Hepatocyte (in vitro differentiated cells): ENCODE measurements around the gene TMEM45A. TPM values are rescaled to one million over a fixed set of nuclear protein-coding genes. Genes with fewer than 3 reads are reported as not detected.

Experiments used
- DNase-seq: peaks from one replicate; pipeline ENCODE4 v3.0.0-alpha.2; 2016; ENCODE audit warnings: low spot score
- H2AFZ ChIP-seq: fragments of 200-600 bp; sonication (generic); 2 replicates; pipeline ENCODE4 v1.6.0; 2016; ENCODE audit warnings: antibody characterized with exemption, mild to moderate bottlenecking
- H3K27ac ChIP-seq: fragments of 200-600 bp; sonication (generic); 2 replicates; pipeline ENCODE4 v1.5.1; 2016; ENCODE audit warnings: mild to moderate bottlenecking
- H3K27me3 ChIP-seq: fragments of 200-600 bp; sonication (generic); 2 replicates; pipeline ENCODE4 v1.6.1; 2016
- H3K36me3 ChIP-seq: fragments of 200-600 bp; sonication (generic); replicated peaks from 2 replicates; pipeline ENCODE4 v1.5.1; 2016; ENCODE audit warnings: low read depth; ENCODE audit not compliant: insufficient read depth
- H3K4me1 ChIP-seq: fragments of 200-600 bp; sonication (generic); 2 replicates; pipeline ENCODE4 v1.5.1; 2016; ENCODE audit warnings: mild to moderate bottlenecking, moderate library complexity; ENCODE audit not compliant: insufficient read depth
- H3K4me2 ChIP-seq: fragments of 200-600 bp; sonication (generic); 2 replicates; pipeline ENCODE4 v1.6.0; 2016
- H3K4me3 ChIP-seq: fragments of 200-600 bp; sonication (generic); 2 replicates; pipeline ENCODE4 v1.5.1; 2016; ENCODE audit warnings: mild to moderate bottlenecking
- H3K79me2 ChIP-seq: fragments of 200-600 bp; sonication (generic); 2 replicates; pipeline ENCODE4 v1.6.0; 2017; ENCODE audit warnings: mild to moderate bottlenecking
- H3K9me2 ChIP-seq: fragments of 200-600 bp; sonication (generic); replicated peaks from 2 replicates; pipeline ENCODE4 v1.6.0; 2017; ENCODE audit warnings: mild to moderate bottlenecking; ENCODE audit not compliant: insufficient read depth
- H3K9me3 ChIP-seq: fragments of 200-600 bp; sonication (generic); 2 replicates; pipeline ENCODE4 v1.5.1; 2016; ENCODE audit warnings: low read depth, mild to moderate bottlenecking
- H4K20me1 ChIP-seq: fragments of 200-600 bp; sonication (generic); 2 replicates; pipeline ENCODE4 v1.6.0; 2016; ENCODE audit warnings: mild to moderate bottlenecking; ENCODE audit not compliant: insufficient read depth, poor library complexity, severe bottlenecking
- EZH2 ChIP-seq: fragments of 200-600 bp; sonication (generic); IDR thresholded peaks from 2 replicates; pipeline ENCODE4 v1.6.1; 2016; ENCODE audit warnings: antibody characterized with exemption, mild to moderate bottlenecking, borderline replicate concordance
- EZH2phosphoT487 ChIP-seq: fragments of 200-600 bp; sonication (generic); IDR thresholded peaks from one replicate; pipeline ENCODE4 v1.6.1; 2018; ENCODE audit warnings: antibody characterized with exemption, mild to moderate bottlenecking, low read depth, moderate library complexity; ENCODE audit not compliant: unreplicated experiment, severe bottlenecking
- WGBS: methylation state at CpG from one replicate; pipeline ENCODE4 v1.1.6; 2016; ENCODE audit warnings: low lambda C conversion rate; ENCODE audit errors: missing lambda C conversion rate; 5-methylcytosine and 5-hydroxymethylcytosine counted together
- polyA plus RNA-seq: library from polyadenylated mRNA; unstranded; fragments of >200 nt; fragmentation: Nextera tagmentation; extraction: Ambion mirVana; gene quantifications from 2 replicates; pipeline ENCODE4 v1.2.1, GENCODE V29; 2016
- total RNA-seq: library from RNA; depleted of rRNA; stranded (reverse); fragments of >200 nt; gene quantifications from 2 replicates; pipeline ENCODE4 v1.2.3, GENCODE V29; 2014
- TF ChIP-seq, protein P1 (sequence below): fragments of 200-600 bp; sonication (generic); IDR thresholded peaks from 2 replicates; pipeline ENCODE4 v1.5.1; 2016; ENCODE audit warnings: antibody characterized with exemption, mild to moderate bottlenecking; ENCODE audit not compliant: poor library complexity

TMEM45A gene
- total and polyA plus RNA-seq, 2 experiments from 2014 or later: 82.6 to 88.0 TPM

- no peaks in the 10 kb centered on the region for H3K9me2 ChIP-seq
- no peak for TF ChIP-seq EZH2
- TF ChIP-seq, protein P1, sequence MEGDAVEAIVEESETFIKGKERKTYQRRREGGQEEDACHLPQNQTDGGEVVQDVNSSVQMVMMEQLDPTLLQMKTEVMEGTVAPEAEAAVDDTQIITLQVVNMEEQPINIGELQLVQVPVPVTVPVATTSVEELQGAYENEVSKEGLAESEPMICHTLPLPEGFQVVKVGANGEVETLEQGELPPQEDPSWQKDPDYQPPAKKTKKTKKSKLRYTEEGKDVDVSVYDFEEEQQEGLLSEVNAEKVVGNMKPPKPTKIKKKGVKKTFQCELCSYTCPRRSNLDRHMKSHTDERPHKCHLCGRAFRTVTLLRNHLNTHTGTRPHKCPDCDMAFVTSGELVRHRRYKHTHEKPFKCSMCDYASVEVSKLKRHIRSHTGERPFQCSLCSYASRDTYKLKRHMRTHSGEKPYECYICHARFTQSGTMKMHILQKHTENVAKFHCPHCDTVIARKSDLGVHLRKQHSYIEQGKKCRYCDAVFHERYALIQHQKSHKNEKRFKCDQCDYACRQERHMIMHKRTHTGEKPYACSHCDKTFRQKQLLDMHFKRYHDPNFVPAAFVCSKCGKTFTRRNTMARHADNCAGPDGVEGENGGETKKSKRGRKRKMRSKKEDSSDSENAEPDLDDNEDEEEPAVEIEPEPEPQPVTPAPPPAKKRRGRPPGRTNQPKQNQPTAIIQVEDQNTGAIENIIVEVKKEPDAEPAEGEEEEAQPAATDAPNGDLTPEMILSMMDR: no peak
- no peak overlapping the region for H3K4me3 ChIP-seq
- H3K9me3 ChIP-seq: no peaks in the 10 kb centered on the region
- DNase-seq: no peak
- no peak overlapping the region for H3K4me2 ChIP-seq
- H2AFZ ChIP-seq: no peak overlapping the region
- no peaks in the 10 kb centered on the region for H3K27me3 ChIP-seq
- H3K4me1 ChIP-seq: peaks cover 15% of the 10 kb centered on the region
- H3K36me3 ChIP-seq: no peaks in the 10 kb centered on the region
- 83% methylated on average over 8 of the region's 8 CpGs for WGBS
- peaks cover 4% of the 10 kb centered on the region for H3K79me2 ChIP-seq
- H3K27ac ChIP-seq: no peak overlapping the region
- H4K20me1 ChIP-seq: no peaks in the 10 kb centered on the region
These were observed 112.9 kb downstream of the TMEM45A start for GRCh38 chr3:100605358-100605757.

DNA sequence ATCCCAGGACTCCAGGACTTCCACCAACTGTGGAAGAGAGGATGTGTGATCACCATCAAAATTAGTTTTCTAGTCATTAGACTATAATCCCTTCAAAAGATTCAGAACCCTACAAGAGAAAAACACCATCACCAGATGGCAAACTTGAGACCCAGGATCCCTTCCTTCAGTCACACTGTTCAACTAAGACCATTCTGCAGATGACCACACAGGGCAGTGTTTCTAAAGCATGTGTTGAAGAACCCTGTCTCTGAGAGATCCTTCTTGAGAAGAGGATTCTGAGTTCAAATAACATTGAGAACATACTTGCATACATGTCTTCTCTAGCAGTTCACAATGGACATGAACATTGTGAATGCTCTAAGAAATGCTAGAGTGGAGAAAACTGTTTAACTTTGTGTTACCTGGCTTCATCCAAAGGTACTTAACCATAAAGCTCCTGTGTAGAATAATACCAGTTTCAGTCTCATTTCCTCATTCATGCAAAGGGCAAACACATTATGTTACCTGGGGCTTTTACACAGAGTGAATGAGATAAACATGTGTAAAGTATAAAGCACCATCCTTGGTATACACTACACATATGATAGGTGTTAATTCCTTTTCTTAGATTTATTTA, 114.6 kb downstream of the TMEM45A start:
- Histone ChIP-seq H3K36me3 (no peaks in the 10 kb centered on the region), H3K9me2 (no peaks in the 10 kb centered on the region), H3K27ac (no peak overlapping the region), H4K20me1 (no peaks in the 10 kb centered on the region), H2AFZ (no peak overlapping the region), H3K4me1 (peaks cover 12% of the 10 kb centered on the region), H3K4me2 (no peak overlapping the region), H3K9me3 (no peaks in the 10 kb centered on the region), H3K4me3 (no peak overlapping the region), H3K27me3 (no peaks in the 10 kb centered on the region), H3K79me2 (peaks cover 12% of the 10 kb centered on the region)
- no peak for DNase-seq
- no peak for TF ChIP-seq EZH2
- TF ChIP-seq, protein P1: no peak
- no peak for TF ChIP-seq EZH2phosphoT487

- no peaks in the 10 kb centered on the region for H3K27me3 ChIP-seq
- H3K4me2 ChIP-seq: peak within 1 kb of the TSS; percentile 56
- no peaks in the 10 kb centered on the region for H3K9me3 ChIP-seq
- WGBS: 81% methylated on average over 2 of the region's 2 CpGs
- no peaks in the 10 kb centered on the region for H3K9me2 ChIP-seq
- H3K4me3 ChIP-seq: peak within 1 kb of the TSS; percentile 5
- no peaks in the 10 kb centered on the region for H3K4me1 ChIP-seq
- no peaks in the 10 kb centered on the region for H3K36me3 ChIP-seq
- H3K27ac ChIP-seq: peak within 1 kb of the TSS; percentile 57
- TF ChIP-seq, protein P1: no peak
- TF ChIP-seq EZH2: no peak
- no peak for TF ChIP-seq EZH2phosphoT487
- H4K20me1 ChIP-seq: no peaks in the 10 kb centered on the region
- no peak within 1 kb of the TSS for H2AFZ ChIP-seq
- no peak for DNase-seq
- peaks cover 15% of the 10 kb centered on the region for H3K79me2 ChIP-seq
These were observed 116.9 kb downstream of the TMEM45A start, which contains the start of gene ADGRG7 for GRCh38 chr3:100609305-100609704. TSS of gene ADGRG7 (plus strand) at chr3:100609601. CDS start at chr3:100609857, 256 bp downstream.

DNA sequence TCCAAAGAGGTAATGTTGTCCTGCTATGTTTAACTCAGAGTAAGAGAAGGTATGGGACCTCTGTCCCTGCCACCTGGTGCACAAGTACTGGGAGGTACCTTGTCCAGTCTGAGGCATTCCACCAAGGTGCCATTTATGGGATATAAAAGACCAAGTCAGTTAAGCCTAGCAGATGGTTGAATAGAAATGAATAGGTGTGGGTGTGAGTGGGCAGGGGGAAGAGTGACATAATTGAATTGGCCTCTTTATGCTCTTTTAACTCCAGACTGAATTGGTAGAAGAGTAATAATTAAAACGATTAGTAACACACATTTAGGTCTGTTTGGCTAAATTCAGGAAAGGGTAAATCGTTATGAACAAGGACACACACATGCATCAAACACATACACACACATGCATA, 117.5 kb downstream of the TMEM45A start:
- WGBS: 89% methylated on average over 2 of the region's 2 CpGs
- peak overlapping the region; percentile 5 for H3K4me3 ChIP-seq

More for the DNA sequence above, 117.5 kb downstream of the TMEM45A start:
- no peaks in the 10 kb centered on the region for H3K9me2 ChIP-seq
- H3K9me3 ChIP-seq: no peaks in the 10 kb centered on the region
- no peak overlapping the region for H2AFZ ChIP-seq
- peak overlapping the region; percentile 41 for H3K27ac ChIP-seq
- H3K27me3 ChIP-seq: no peaks in the 10 kb centered on the region
- no peaks in the 10 kb centered on the region for H3K36me3 ChIP-seq
- DNase-seq: no peak
- H3K79me2 ChIP-seq: peaks cover 15% of the 10 kb centered on the region
- TF ChIP-seq, protein P1: no peak
- TF ChIP-seq EZH2 (no peak), EZH2phosphoT487 (no peak)
- H4K20me1 ChIP-seq: no peaks in the 10 kb centered on the region
- H3K4me1 ChIP-seq: no peaks in the 10 kb centered on the region
- peak overlapping the region; percentile 56 for H3K4me2 ChIP-seq
